Upper lobe of right lung (tissue), 1 donor: Measurements from ENCODE around the gene HMCN1. TPM values are rescaled to one million over a fixed set of nuclear protein-coding genes. Genes with fewer than 3 reads are reported as not detected.
A peak's percentile ranks its signal among the peaks of the same experiment; 100 is the strongest.
"Not testable (repeated sequence)": the region's sequence is repeated elsewhere in the genome, so short reads cannot be mapped to it uniquely, and the experiment has no call there.

Experiments used
- ATAC-seq: fragments of 200-7000 bp; cut with Tn5 transposase; one replicate; pipeline ENCODE4 v1.9.1; 2020; ENCODE audit warnings: mild to moderate bottlenecking, moderate library complexity
- DNase-seq: peaks from one replicate; pipeline ENCODE4 v3.0.0-alpha.2; 2020
- H3K27ac ChIP-seq: fragments of 200-600 bp; one replicate; pipeline ENCODE4 v1.8.0; 2022
- H3K27me3 ChIP-seq: fragments of 200-600 bp; one replicate; pipeline ENCODE4 v1.8.0; 2022; ENCODE audit warnings: mild to moderate bottlenecking
- H3K36me3 ChIP-seq: fragments of 200-600 bp; one replicate; pipeline ENCODE4 v1.8.0; 2022
- H3K4me1 ChIP-seq: fragments of 200-600 bp; one replicate; pipeline ENCODE4 v1.8.0; 2022
- H3K4me3 ChIP-seq: fragments of 200-600 bp; one replicate; pipeline ENCODE4 v1.8.0; 2022; ENCODE audit warnings: mild to moderate bottlenecking
- H3K9me3 ChIP-seq: fragments of 200-600 bp; one replicate; pipeline ENCODE4 v1.8.0; 2022
- intact Hi-C: fragments of 100-400 bp; cut with DNase I; formaldehyde crosslinking; loops from one replicate; pipeline ENCODE4 v1.11.0; 2022
- total RNA-seq: library from RNA; stranded (reverse); fragmentation: NEBNext Ultra II Directional; extraction: Animal tissue kit (Norgen Biotek cat#: 25700); gene quantifications from one replicate; pipeline ENCODE4 v1.2.1, GENCODE V29; 2021
- TF ChIP-seq, protein P1 (sequence below): fragments of 200-600 bp; IDR thresholded peaks from one replicate; pipeline ENCODE4 v1.8.0; 2022; ENCODE audit warnings: antibody characterized with exemption
- donor health status: DM: no; HTN: yes; CAD: no; lungs with severe emphysema.

The HMCN1 gene
- total RNA-seq, 1 donor from 2014 or later, result 45.4 TPM

DNA sequence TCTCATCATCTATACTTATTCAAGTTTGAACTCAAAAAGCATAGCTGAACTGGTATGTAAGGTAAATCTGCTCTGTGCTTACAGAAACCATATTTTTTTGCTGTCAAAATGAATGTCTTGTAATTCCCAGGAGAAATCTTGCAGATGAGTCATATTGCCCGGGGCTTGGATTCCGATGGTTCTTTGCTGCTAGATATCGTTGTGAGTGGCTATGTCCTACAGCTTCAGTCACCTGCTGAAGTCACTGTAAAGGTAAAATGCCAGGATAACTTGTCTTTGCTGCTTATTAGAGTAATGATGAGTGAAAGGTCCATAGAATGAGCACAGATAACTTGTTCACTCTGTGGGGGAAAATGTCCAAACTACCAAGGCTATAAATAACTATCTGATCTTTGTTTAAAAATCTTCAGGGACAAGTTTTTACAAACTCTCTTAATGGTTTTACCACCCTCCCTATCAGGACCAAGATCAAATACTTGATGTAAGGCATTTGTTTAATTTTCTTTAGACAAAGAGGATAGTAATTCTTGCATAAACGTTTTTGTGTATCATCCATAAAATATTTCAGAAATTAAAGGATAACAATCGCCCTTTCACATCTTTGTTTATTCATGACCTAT lies 418.5 kb downstream of the HMCN1 start:
- H3K36me3 ChIP-seq, result peaks cover 3% of the 10 kb centered on the region
- H3K4me3 ChIP-seq, result no peak overlapping the region
- no peak for ATAC-seq
- intact Hi-C loops, result no loop called here
- DNase-seq, result no peak
- H3K27ac ChIP-seq, result no peak overlapping the region
- H3K9me3 ChIP-seq, result no peaks in the 10 kb centered on the region
- no peaks in the 10 kb centered on the region for H3K4me1 ChIP-seq
- TF ChIP-seq, protein P1, sequence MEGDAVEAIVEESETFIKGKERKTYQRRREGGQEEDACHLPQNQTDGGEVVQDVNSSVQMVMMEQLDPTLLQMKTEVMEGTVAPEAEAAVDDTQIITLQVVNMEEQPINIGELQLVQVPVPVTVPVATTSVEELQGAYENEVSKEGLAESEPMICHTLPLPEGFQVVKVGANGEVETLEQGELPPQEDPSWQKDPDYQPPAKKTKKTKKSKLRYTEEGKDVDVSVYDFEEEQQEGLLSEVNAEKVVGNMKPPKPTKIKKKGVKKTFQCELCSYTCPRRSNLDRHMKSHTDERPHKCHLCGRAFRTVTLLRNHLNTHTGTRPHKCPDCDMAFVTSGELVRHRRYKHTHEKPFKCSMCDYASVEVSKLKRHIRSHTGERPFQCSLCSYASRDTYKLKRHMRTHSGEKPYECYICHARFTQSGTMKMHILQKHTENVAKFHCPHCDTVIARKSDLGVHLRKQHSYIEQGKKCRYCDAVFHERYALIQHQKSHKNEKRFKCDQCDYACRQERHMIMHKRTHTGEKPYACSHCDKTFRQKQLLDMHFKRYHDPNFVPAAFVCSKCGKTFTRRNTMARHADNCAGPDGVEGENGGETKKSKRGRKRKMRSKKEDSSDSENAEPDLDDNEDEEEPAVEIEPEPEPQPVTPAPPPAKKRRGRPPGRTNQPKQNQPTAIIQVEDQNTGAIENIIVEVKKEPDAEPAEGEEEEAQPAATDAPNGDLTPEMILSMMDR, result no peak
- H3K27me3 ChIP-seq, result no peaks in the 10 kb centered on the region

DNA sequence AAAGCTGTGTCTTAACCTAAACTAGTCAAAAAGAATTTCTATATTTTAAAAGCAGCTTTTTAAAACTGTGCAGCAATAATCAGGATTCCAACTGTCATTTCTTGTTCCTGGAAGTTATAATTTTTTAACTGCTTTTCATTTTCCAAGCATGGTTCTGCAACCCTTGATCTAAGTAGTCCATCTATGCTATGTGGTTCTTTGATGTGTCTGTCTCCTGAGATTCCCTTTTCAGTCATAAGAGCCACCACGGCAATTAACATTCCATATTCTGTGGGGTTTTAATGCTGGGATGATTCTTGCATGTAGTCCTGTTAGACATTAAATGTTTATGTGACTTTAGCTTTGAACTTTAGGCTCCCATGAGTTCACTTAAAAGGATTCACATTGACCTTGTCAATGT lies 420.5 kb downstream of the HMCN1 start:
- no peaks in the 10 kb centered on the region for H3K27me3 ChIP-seq
- no peak for DNase-seq
- intact Hi-C loops, result no loop called here
- TF ChIP-seq, protein P1, result no peak
- no peak for ATAC-seq
- H3K4me1 ChIP-seq, result no peaks in the 10 kb centered on the region
- H3K9me3 ChIP-seq, result no peaks in the 10 kb centered on the region
- H3K27ac ChIP-seq, result no peak overlapping the region
- no peak overlapping the region for H3K4me3 ChIP-seq
- peaks cover 3% of the 10 kb centered on the region for H3K36me3 ChIP-seq

DNA sequence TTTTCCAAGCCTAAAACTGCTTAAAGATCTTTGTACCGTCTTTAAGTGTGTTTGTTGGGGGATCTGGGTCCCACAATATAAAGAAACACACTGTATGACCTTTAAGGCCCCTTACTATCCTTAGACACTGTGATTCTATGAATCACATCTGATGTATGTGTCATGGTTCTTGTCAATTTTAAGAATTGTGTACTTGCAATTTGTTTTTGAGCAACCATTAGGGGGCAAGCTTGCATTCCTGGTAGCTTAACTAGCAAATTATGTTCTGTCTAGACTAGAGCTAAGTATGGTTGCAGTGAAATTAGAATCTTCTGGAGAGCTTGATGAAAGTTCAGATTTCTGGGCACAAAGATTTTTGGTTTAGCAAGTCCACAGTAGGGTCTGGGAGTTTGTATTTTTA lies 421.4 kb downstream of the HMCN1 start:
- no peaks in the 10 kb centered on the region for H3K9me3 ChIP-seq
- TF ChIP-seq, protein P1, result peak; percentile 46
- intact Hi-C loops, result no loop called here
- H3K27ac ChIP-seq, result no peak overlapping the region
- no peaks in the 10 kb centered on the region for H3K4me1 ChIP-seq
- peaks cover 3% of the 10 kb centered on the region for H3K36me3 ChIP-seq
- no peak overlapping the region for H3K4me3 ChIP-seq
- no peak for DNase-seq
- peak; percentile 57 for ATAC-seq
- H3K27me3 ChIP-seq, result no peaks in the 10 kb centered on the region

DNA sequence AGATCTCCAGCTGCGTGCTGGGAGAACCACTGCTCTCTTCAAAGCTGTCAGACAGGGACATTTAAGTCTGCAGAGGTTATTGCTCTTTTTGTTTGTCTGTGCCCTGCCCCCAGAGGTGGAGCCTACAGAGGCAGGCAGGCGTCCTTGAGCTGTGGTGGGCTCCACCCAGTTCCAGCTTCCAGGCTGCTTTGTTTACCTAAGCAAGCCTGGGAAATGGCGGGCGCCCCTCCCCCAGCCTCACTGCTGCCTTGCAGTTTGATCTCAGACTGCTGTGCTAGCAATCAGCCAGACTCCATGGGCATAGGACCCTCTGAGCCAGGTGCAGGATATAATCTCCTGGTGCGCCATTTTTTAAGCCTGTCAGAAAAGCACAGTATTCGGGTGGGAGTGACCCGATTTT lies 428.7 kb downstream of the HMCN1 start:
- H3K9me3 ChIP-seq, H3K27me3 ChIP-seq, ATAC-seq, H3K4me1 ChIP-seq, intact Hi-C loops, H3K27ac ChIP-seq, H3K4me3 ChIP-seq, DNase-seq: not testable (repeated sequence)
- H3K36me3 ChIP-seq, result peaks cover 10% of the 10 kb centered on the region

DNA sequence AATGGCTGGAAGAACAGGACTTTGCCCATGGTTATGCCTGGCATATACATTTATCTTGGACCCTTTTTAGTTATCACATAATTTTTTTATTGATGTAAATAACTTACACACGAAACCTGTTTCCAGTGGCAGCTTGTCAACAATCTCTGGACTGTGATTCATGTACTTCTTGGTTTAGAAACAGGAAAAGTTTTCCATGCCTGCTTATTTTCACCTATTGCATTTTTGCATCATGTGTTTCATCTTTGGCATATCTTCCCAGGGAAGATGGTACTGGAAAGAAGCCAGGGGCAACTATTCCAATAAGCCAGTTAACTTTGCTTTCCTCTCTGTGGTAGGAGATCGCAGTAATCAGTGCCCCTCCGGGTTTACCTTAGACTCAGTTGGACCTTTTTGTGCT lies 430.6 kb downstream of the HMCN1 start:
- DNase-seq (no peak), ATAC-seq (no peak)
- intact Hi-C loops, result no loop called here
- H3K9me3 ChIP-seq, result no peaks in the 10 kb centered on the region
- no peak overlapping the region for H3K27ac ChIP-seq
- no peaks in the 10 kb centered on the region for H3K4me1 ChIP-seq
- no peaks in the 10 kb centered on the region for H3K27me3 ChIP-seq
- TF ChIP-seq, protein P1, result no peak
- H3K4me3 ChIP-seq, result no peak overlapping the region
- H3K36me3 ChIP-seq, result peaks cover 10% of the 10 kb centered on the region

DNA sequence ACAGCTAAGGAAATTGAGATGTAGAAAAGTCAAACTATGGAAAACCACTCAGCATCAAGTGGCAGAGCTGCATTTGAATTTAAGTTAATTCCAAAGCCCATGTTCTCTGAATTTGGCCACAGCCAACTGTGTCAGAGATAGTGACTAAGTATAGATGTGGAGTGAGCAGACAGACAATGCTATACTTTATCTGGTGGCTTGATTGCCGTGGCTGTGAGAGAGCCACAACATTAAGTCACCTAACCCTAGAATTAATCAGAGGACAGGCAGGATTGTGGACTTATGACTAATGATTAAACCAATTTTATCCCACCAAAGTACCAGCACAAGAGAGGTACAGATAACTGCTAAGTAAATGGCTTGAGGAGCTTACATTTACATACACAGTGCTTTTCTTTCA lies 431.1 kb downstream of the HMCN1 start:
- Histone ChIP-seq H3K9me3 (no peaks in the 10 kb centered on the region), H3K36me3 (peaks cover 10% of the 10 kb centered on the region), H3K4me1 (no peaks in the 10 kb centered on the region), H3K27me3 (no peaks in the 10 kb centered on the region), H3K27ac (no peak overlapping the region), H3K4me3 (no peak overlapping the region)
- intact Hi-C loops, result no loop called here
- no peak for DNase-seq
- ATAC-seq, result no peak
- TF ChIP-seq, protein P1, result no peak
